ENCODE data around the gene AREG. TPM values are rescaled to one million over a fixed set of nuclear protein-coding genes. Genes with fewer than 3 reads are reported as not detected.

The AREG gene, protein sequence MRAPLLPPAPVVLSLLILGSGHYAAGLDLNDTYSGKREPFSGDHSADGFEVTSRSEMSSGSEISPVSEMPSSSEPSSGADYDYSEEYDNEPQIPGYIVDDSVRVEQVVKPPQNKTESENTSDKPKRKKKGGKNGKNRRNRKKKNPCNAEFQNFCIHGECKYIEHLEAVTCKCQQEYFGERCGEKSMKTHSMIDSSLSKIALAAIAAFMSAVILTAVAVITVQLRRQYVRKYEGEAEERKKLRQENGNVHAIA
- total RNA-seq (2014; rRNA removed; shearing (Covaris generic)) (not detected in 2 replicates), polyA plus RNA-seq (2016; fragmentation: Nextera tagmentation; extraction: Ambion mirVana) (0.45 TPM in 1 of 2 replicates, not detected in the other)
- long read RNA-seq: 0 reads

DNA sequence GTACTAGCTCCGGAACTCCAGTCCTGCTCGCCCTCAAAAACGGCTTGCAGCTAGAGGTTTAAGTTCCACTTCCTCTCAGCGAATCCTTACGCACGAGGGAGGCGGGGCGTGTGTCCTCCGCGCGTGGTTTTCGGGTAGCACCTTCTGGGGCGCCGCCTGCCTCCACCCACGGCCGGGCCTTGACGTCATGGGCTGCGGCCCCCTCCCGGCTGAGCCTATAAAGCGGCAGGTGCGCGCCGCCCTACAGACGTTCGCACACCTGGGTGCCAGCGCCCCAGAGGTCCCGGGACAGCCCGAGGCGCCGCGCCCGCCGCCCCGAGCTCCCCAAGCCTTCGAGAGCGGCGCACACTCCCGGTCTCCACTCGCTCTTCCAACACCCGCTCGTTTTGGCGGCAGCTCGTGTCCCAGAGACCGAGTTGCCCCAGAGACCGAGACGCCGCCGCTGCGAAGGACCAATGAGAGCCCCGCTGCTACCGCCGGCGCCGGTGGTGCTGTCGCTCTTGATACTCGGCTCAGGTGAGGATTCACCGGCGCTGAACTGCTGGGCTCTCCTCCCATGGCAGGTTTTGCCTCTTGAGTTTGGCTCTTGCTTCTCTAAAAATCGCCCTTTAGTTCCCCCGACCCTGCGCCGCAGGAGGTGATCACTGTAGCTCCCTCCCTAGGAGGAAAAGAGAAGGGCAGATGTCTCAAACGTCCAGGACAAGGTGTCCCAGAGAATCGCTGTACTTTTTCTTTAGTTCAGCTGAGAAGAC is at the start of gene AREG:
AREG (plus strand) TSS at position 246 of the 752 bp plus-strand sequence; CDS start at position 456, 210 bp downstream.
- Histone ChIP-seq H3K4me3 (peak within 1 kb of the TSS; percentile 73), H3K4me2 (peak within 1 kb of the TSS; percentile 97), H3K27me3 (ENCODE audit: insufficient read depth) (peaks cover 27% of the 10 kb centered on the region), H3K36me3 (ENCODE audit: insufficient read depth) (no peaks in the 10 kb centered on the region), H3K27ac (ENCODE audit: low read depth) (no peak within 1 kb of the TSS), H3K9me2 (ENCODE audit: insufficient read depth) (no peaks in the 10 kb centered on the region), H2AFZ (peak within 1 kb of the TSS; percentile 97), H3F3A (replicated peaks; ENCODE audit: low read depth) (peaks cover 5% of the 10 kb centered on the region; the same call in 1 of the 2 replicates), H3K4me1 (ENCODE audit: insufficient read depth) (peaks cover 15% of the 10 kb centered on the region), H3K79me2 (replicated peaks; ENCODE audit: insufficient read depth) (no peaks in the 10 kb centered on the region), H4K20me1 (replicated peaks; ENCODE audit: insufficient read depth) (no peaks in the 10 kb centered on the region)
- Mint-ChIP-seq H3K27me3 (ENCODE audit: insufficient read depth, low read depth, poor library complexity) (peaks cover 20% of the 10 kb centered on the region), H3K9me3 (no peaks in the 10 kb centered on the region), H3K27ac (no peak within 1 kb of the TSS), H3K36me3 (ENCODE audit: low read depth) (no peaks in the 10 kb centered on the region), H3K4me3 (peak within 1 kb of the TSS; percentile 82), H3K4me1 (peaks cover 11% of the 10 kb centered on the region)
- DNase-seq (ENCODE audit: low spot score) (peak; percentile 90), ATAC-seq (peak; percentile 97)
- TF ChIP-seq, protein P1, sequence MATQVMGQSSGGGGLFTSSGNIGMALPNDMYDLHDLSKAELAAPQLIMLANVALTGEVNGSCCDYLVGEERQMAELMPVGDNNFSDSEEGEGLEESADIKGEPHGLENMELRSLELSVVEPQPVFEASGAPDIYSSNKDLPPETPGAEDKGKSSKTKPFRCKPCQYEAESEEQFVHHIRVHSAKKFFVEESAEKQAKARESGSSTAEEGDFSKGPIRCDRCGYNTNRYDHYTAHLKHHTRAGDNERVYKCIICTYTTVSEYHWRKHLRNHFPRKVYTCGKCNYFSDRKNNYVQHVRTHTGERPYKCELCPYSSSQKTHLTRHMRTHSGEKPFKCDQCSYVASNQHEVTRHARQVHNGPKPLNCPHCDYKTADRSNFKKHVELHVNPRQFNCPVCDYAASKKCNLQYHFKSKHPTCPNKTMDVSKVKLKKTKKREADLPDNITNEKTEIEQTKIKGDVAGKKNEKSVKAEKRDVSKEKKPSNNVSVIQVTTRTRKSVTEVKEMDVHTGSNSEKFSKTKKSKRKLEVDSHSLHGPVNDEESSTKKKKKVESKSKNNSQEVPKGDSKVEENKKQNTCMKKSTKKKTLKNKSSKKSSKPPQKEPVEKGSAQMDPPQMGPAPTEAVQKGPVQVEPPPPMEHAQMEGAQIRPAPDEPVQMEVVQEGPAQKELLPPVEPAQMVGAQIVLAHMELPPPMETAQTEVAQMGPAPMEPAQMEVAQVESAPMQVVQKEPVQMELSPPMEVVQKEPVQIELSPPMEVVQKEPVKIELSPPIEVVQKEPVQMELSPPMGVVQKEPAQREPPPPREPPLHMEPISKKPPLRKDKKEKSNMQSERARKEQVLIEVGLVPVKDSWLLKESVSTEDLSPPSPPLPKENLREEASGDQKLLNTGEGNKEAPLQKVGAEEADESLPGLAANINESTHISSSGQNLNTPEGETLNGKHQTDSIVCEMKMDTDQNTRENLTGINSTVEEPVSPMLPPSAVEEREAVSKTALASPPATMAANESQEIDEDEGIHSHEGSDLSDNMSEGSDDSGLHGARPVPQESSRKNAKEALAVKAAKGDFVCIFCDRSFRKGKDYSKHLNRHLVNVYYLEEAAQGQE (IDR thresholded peaks at IDR 0.05; ENCODE audit: unreplicated experiment): no peak
- no peak for TF ChIP-seq ZNF331 (CRISPR knock-in tag; IDR thresholded peaks at IDR 0.05; ENCODE audit: low read depth)
- TF ChIP-seq EZH2 (IDR thresholded peaks at IDR 0.05; ENCODE audit: low read depth, unreplicated experiment): no peak
- no peak for TF ChIP-seq JUNB (IDR thresholded peaks at IDR 0.05; ENCODE audit: unreplicated experiment)
- TF ChIP-seq, protein P2, sequence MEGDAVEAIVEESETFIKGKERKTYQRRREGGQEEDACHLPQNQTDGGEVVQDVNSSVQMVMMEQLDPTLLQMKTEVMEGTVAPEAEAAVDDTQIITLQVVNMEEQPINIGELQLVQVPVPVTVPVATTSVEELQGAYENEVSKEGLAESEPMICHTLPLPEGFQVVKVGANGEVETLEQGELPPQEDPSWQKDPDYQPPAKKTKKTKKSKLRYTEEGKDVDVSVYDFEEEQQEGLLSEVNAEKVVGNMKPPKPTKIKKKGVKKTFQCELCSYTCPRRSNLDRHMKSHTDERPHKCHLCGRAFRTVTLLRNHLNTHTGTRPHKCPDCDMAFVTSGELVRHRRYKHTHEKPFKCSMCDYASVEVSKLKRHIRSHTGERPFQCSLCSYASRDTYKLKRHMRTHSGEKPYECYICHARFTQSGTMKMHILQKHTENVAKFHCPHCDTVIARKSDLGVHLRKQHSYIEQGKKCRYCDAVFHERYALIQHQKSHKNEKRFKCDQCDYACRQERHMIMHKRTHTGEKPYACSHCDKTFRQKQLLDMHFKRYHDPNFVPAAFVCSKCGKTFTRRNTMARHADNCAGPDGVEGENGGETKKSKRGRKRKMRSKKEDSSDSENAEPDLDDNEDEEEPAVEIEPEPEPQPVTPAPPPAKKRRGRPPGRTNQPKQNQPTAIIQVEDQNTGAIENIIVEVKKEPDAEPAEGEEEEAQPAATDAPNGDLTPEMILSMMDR (conservative IDR thresholded peaks at IDR 0.05; ENCODE audit: low read depth in 2 of 2): peak; percentile 35 to 46
- peak; percentile 71; the same call in 1 of the 2 replicates for TF ChIP-seq CREB1 (CRISPR knock-in tag; IDR thresholded peaks at IDR 0.05; ENCODE audit: low read depth)
- TF ChIP-seq NANOG (IDR thresholded peaks at IDR 0.05; ENCODE audit: borderline replicate concordance): no peak
- TF ChIP-seq ZNF114 (CRISPR knock-in tag; IDR thresholded peaks at IDR 0.05): no peak
